HepG2 (cell line): ENCODE data around the gene MYADML2. TPM values are rescaled to one million over a fixed set of nuclear protein-coding genes. Genes with fewer than 3 reads are reported as not detected.

ENCODE experiments used
- ASH2L ChIP-seq: fragments of 300-600, 200-600 bp; sonication (generic); IDR thresholded peaks from 2 replicates; pipeline ENCODE4 v1.7.0; 2017; ENCODE audit warnings: low read depth, mild to moderate bottlenecking, moderate library complexity, mixed read lengths, low read length; ENCODE audit not compliant: insufficient read length
- HIVEP1 ChIP-seq: sonication (generic); formaldehyde crosslinking; IDR thresholded peaks from 2 replicates; pipeline ENCODE4 v1.4.0; 2020; ENCODE audit warnings: mild to moderate bottlenecking, missing genetic modification reagents
- NR3C1 ChIP-seq: sonication (generic); formaldehyde crosslinking; IDR thresholded peaks from 2 replicates; pipeline ENCODE4 v1.4.0; 2020; ENCODE audit warnings: missing genetic modification reagents
- PAF1 ChIP-seq: IDR thresholded peaks from 2 replicates; pipeline ENCODE4 v1.6.1; 2016; ENCODE audit warnings: missing genetic modification reagents, missing compliant biosample characterization
- RELA ChIP-seq: sonication (generic); formaldehyde crosslinking; IDR thresholded peaks from 2 replicates; pipeline ENCODE4 v1.4.0; 2020; ENCODE audit warnings: missing genetic modification reagents
- REPIN1 ChIP-seq: sonication (generic); formaldehyde crosslinking; IDR thresholded peaks from 2 replicates; pipeline ENCODE4 v1.8.0; 2022; ENCODE audit warnings: missing genetic modification reagents, low read depth, mild to moderate bottlenecking, borderline replicate concordance
- SMARCC2 ChIP-seq: fragments of 450-650 bp; IDR thresholded peaks from 2 replicates; pipeline ENCODE4 v1.6.1; 2017; ENCODE audit warnings: antibody characterized with exemption, mild to moderate bottlenecking
- SP140L ChIP-seq: sonication (generic); formaldehyde crosslinking; IDR thresholded peaks from 2 replicates; pipeline ENCODE4 v1.4.0; 2020; ENCODE audit warnings: missing genetic modification reagents, borderline replicate concordance
- SP5 ChIP-seq: IDR thresholded peaks from 2 replicates; pipeline ENCODE4 v1.6.1; 2016; ENCODE audit warnings: low read depth, borderline replicate concordance
- ZFP36 ChIP-seq: fragments of 150-350 bp; IDR thresholded peaks from 2 replicates; pipeline ENCODE4 v1.6.1; 2018; ENCODE audit warnings: borderline replicate concordance, low read length, low read depth; ENCODE audit not compliant: partially characterized antibody
- ZKSCAN5 ChIP-seq: sonication (generic); formaldehyde crosslinking; IDR thresholded peaks from 2 replicates; pipeline ENCODE4 v1.5.1; 2020; ENCODE audit warnings: mild to moderate bottlenecking, missing genetic modification reagents
- ZKSCAN8 ChIP-seq: IDR thresholded peaks from 2 replicates; pipeline ENCODE4 v1.6.1; 2016; ENCODE audit warnings: borderline replicate concordance, missing genetic modification reagents, missing compliant biosample characterization
- ZNF138 ChIP-seq: sonication (generic); formaldehyde crosslinking; IDR thresholded peaks from 2 replicates; pipeline ENCODE4 v1.5.0; 2020; ENCODE audit warnings: mild to moderate bottlenecking, low read depth, missing genetic modification reagents
- ZNF230 ChIP-seq: sonication (generic); formaldehyde crosslinking; IDR thresholded peaks from 2 replicates; pipeline ENCODE4 v1.4.0; 2020; ENCODE audit warnings: mild to moderate bottlenecking, missing genetic modification reagents
- ZNF446 ChIP-seq: sonication (generic); formaldehyde crosslinking; IDR thresholded peaks from 2 replicates; pipeline ENCODE4 v1.5.0; 2020; ENCODE audit warnings: mild to moderate bottlenecking, missing genetic modification reagents
- ZNF614 ChIP-seq: IDR thresholded peaks from 2 replicates; pipeline ENCODE4 v1.6.1; 2018; ENCODE audit warnings: missing biosample characterization, missing genetic modification reagents, inconsistent platforms, borderline replicate concordance
- ZNF746 ChIP-seq: sonication (generic); formaldehyde crosslinking; IDR thresholded peaks from 2 replicates; pipeline ENCODE4 v1.8.0; 2022; ENCODE audit warnings: mild to moderate bottlenecking, missing genetic modification reagents
- ZNF75D ChIP-seq: sonication (generic); formaldehyde crosslinking; IDR thresholded peaks from 2 replicates; pipeline ENCODE4 v1.8.1; 2023; ENCODE audit warnings: missing genetic modification reagents, mild to moderate bottlenecking, borderline replicate concordance
- ZNF772 ChIP-seq: sonication (generic); formaldehyde crosslinking; IDR thresholded peaks from 2 replicates; pipeline ENCODE4 v1.5.0; 2020; ENCODE audit warnings: mild to moderate bottlenecking, missing genetic modification reagents
- ZNF777 ChIP-seq: sonication (generic); formaldehyde crosslinking; IDR thresholded peaks from 2 replicates; pipeline ENCODE4 v1.4.0; 2020; ENCODE audit warnings: missing genetic modification reagents
- polyA plus RNA-seq, 8 experiments: library from polyadenylated mRNA; depleted of rRNA in 3 of 8; stranded (reverse) in 7 of 8; unstranded in 1 of 8; fragments of >200 nt; fragmentation: Illumina TruSeq in 4 of 8; extraction: Trizol in 4 of 8; gene quantifications; 2 replicates each; pipeline versions ENCODE4 v1.2.1 to v1.2.3, GENCODE V29; 2011 to 2016; ENCODE audit warnings: low read depth in 4 of 8, missing spikeins in 1 of 8, mixed read lengths in 1 of 8; ENCODE audit not compliant: insufficient read depth in 1 of 8
- total RNA-seq, 5 experiments: library from RNA; depleted of rRNA; stranded (reverse); fragments of >200 nt; fragmentation: Illumina TruSeq; extraction: Trizol; gene quantifications; 2 replicates each; pipeline ENCODE4 v1.2.3, GENCODE V29; 2016; ENCODE audit warnings: low read depth in 1 of 5
- TF ChIP-seq, protein P1 (sequence below): sonication (generic); formaldehyde crosslinking; IDR thresholded peaks from 2 replicates; pipeline ENCODE4 v1.5.0; 2020; ENCODE audit warnings: missing genetic modification reagents
- TF ChIP-seq, protein P2 (sequence below): IDR thresholded peaks from 2 replicates; pipeline ENCODE4 v1.6.1; 2012; ENCODE audit warnings: low read length, improper control_type of control experiment
- TF ChIP-seq, protein P3 (sequence below): sonication (generic); formaldehyde crosslinking; IDR thresholded peaks from 2 replicates; pipeline ENCODE4 v1.4.0; 2020; ENCODE audit warnings: low read depth, mild to moderate bottlenecking, missing genetic modification reagents

The MYADML2 gene
- total and polyA plus RNA-seq, 2 of the 13 experiments (the other 11 are each of a cell fraction or from before 2014, with no cell fraction given): not detected

GRCh38 chr17:81927653-81928543 is 19.1 kb downstream of the MYADML2 start, which contains the start of gene MAFG (continued):
- TF ChIP-seq, protein P1, sequence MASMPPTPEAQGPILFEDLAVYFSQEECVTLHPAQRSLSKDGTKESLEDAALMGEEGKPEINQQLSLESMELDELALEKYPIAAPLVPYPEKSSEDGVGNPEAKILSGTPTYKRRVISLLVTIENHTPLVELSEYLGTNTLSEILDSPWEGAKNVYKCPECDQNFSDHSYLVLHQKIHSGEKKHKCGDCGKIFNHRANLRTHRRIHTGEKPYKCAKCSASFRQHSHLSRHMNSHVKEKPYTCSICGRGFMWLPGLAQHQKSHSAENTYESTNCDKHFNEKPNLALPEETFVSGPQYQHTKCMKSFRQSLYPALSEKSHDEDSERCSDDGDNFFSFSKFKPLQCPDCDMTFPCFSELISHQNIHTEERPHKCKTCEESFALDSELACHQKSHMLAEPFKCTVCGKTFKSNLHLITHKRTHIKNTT (CRISPR knock-in tag): 0 out of 2 replicates have a peak, but pooled peaks have one; percentile 32
- TF ChIP-seq ZNF230 (no peak), ZNF772 (CRISPR knock-in tag) (peak; percentile 86; the same call in 1 of the 2 replicates), PAF1 (CRISPR knock-in tag) (no peak), HIVEP1 (CRISPR knock-in tag) (no peak), NR3C1 (no peak), ZKSCAN8 (CRISPR knock-in tag) (peak; percentile 31; the same call in 1 of the 2 replicates), SMARCC2 (no peak), RELA (CRISPR knock-in tag) (no peak), ZNF746 (CRISPR knock-in tag) (no peak; the same call in 1 of the 2 replicates), ZFP36 (no peak), SP5 (peak; percentile 76; the same call in 1 of the 2 replicates), ZNF75D (CRISPR knock-in tag) (no peak), ZKSCAN5 (CRISPR knock-in tag) (no peak), ZNF138 (peak; percentile 92; the same call in 1 of the 2 replicates), ASH2L (peak; percentile 86), SP140L (CRISPR knock-in tag) (peak; percentile 68; the same call in 1 of the 2 replicates), ZNF777 (CRISPR knock-in tag) (peak; percentile 100), ZNF614 (no peak), ZNF446 (CRISPR knock-in tag) (peak; percentile 19; the same call in 1 of the 2 replicates), REPIN1 (CRISPR knock-in tag) (no peak; the same call in 1 of the 2 replicates)
- TF ChIP-seq, protein P2, sequence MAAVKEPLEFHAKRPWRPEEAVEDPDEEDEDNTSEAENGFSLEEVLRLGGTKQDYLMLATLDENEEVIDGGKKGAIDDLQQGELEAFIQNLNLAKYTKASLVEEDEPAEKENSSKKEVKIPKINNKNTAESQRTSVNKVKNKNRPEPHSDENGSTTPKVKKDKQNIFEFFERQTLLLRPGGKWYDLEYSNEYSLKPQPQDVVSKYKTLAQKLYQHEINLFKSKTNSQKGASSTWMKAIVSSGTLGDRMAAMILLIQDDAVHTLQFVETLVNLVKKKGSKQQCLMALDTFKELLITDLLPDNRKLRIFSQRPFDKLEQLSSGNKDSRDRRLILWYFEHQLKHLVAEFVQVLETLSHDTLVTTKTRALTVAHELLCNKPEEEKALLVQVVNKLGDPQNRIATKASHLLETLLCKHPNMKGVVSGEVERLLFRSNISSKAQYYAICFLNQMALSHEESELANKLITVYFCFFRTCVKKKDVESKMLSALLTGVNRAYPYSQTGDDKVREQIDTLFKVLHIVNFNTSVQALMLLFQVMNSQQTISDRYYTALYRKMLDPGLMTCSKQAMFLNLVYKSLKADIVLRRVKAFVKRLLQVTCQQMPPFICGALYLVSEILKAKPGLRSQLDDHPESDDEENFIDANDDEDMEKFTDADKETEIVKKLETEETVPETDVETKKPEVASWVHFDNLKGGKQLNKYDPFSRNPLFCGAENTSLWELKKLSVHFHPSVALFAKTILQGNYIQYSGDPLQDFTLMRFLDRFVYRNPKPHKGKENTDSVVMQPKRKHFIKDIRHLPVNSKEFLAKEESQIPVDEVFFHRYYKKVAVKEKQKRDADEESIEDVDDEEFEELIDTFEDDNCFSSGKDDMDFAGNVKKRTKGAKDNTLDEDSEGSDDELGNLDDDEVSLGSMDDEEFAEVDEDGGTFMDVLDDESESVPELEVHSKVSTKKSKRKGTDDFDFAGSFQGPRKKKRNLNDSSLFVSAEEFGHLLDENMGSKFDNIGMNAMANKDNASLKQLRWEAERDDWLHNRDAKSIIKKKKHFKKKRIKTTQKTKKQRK: no peak
- TF ChIP-seq, protein P3, sequence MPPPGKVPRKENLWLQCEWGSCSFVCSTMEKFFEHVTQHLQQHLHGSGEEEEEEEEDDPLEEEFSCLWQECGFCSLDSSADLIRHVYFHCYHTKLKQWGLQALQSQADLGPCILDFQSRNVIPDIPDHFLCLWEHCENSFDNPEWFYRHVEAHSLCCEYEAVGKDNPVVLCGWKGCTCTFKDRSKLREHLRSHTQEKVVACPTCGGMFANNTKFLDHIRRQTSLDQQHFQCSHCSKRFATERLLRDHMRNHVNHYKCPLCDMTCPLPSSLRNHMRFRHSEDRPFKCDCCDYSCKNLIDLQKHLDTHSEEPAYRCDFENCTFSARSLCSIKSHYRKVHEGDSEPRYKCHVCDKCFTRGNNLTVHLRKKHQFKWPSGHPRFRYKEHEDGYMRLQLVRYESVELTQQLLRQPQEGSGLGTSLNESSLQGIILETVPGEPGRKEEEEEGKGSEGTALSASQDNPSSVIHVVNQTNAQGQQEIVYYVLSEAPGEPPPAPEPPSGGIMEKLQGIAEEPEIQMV (CRISPR knock-in tag): peak; percentile 91
